IPS DF 19.7 (cell line): Measurements from ENCODE around the gene NRXN3.

Source experiments
- DNase-seq: peaks from one replicate; pipeline ENCODE4 v3.0.0-alpha.2; 2013; ENCODE audit warnings: low read depth, low spot score

Gene NRXN3

DNA sequence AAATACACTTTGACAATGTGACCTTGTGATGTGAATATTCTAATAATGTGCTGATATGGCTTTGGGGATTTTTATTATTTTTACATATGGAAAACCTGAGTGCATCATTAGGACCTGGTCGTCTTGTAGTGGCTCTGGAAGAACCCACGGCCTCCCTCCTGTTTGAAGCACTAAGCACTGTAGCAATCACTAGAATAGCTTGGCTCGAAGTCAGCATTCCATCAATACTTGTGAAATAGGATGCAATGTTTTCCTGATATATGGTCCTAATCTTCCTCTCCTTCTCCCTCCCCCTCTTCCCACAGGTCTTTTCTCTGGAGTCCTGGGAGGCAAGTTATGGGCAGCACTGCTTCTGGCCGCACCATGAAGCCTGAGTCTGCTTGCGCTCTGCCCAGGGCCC is 71.9 kb downstream of the NRXN3 start:
- no peak for DNase-seq

DNA sequence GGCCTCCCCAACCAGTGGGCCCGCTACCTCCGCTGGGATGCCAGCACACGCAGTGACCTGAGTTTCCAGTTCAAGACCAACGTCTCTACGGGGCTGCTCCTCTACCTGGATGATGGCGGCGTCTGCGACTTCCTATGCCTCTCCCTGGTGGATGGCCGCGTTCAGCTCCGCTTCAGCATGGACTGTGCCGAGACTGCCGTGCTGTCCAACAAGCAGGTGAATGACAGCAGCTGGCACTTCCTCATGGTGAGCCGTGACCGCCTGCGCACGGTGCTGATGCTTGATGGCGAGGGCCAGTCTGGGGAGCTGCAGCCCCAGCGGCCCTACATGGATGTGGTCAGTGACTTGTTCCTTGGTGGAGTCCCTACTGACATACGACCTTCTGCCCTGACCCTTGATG is 73.0 kb downstream of the NRXN3 start:
- no peak for DNase-seq

GRCh38 chr14:78245238-78245637 is 75.1 kb downstream of the NRXN3 start:
- no peak for DNase-seq

- DNase-seq = no peak
Observed at GRCh38 chr14:78248501-78249090, 78.4 kb downstream of the NRXN3 start.

DNA sequence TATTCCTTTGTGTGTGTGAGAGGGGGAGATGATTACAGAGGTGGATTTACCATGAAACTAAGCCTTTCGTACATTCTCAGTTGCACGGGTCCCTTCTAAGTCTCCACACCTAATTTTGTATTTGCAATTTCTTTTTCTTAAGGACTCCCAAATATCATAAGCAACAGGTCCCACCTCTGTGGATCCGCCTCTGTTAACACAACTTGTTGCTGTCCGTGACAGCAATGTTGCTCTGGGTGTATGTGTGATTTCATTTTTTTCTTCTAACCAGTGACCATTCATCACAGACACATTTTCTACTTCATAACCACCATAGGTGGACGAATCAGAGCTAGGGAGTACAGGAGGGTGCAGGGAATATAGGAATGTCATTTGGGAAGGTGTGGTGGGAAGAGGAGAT is 81.1 kb downstream of the NRXN3 start:
- DNase-seq = no peak

GRCh38 chr14:78253986-78254385 is 83.8 kb downstream of the NRXN3 start:
- DNase-seq = no peak

DNA sequence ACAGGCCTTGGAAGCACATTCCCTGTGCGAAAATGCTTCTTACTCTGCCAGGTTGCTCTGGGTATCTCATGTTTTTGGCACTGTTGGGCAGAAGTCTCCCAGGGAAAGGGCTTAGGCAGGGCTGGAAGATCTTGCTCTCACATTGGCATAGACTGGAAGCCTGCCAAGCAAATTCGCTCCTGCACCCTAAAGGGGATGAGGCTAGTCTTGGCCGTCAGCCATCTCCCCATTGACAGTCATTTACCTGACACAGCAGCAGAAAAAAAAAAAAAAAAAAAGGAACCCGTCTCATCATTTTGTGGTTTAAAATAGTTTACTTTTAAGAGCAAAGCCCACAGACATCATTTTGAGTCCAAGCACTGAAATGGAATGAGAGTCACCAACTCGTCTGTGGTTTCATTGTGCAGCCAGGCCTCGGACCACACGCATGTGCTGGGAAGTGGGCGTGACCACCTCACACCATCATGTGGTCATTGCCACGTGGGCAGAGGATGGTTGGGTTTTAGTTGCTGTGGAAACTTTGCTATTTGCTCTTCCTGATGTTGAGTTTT is 84.8 kb downstream of the NRXN3 start:
- no peak for DNase-seq

DNA sequence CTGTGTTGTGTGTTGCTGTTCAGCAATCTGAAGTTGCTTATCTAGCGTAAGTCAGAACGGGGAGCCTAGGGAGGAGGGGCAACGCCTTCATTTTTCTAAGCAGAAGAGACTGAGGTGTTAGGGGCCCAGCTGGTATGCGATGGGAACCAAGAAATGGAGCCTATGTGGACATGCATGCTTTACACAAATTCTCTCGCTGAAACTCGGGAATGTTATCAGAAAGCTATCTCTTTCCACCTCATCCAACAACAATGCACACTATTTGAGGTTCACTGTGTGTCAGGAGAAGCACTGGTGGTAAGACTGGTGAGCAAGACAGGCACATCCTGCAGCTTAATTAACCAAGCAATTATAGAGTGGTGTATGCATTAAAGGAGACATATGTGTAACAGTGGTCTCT is 89.7 kb downstream of the NRXN3 start:
- DNase-seq = no peak

- no peak for DNase-seq
Observed at GRCh38 chr14:78278464-78279250, 108.5 kb downstream of the NRXN3 start.

DNA sequence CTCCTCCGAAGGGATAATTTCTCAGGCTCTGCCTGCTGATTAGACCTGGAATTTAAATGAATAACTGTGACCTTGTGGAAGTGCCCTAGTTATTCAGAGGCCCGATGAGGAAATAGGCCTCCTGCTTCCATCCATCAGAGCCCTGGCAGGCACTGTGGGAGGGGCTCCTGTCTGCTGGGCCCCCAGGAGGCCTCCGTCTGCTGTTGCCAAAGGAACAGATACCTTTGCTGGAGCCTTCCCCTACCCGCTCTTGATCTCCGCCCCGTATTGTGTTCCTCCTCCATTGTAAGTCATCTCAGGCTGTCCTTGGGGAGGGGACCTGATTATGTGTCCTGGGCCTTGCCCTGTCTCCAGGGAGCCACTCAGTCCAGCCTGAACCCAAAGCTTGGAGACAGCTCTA is 112.3 kb downstream of the NRXN3 start:
- no peak for DNase-seq

DNA sequence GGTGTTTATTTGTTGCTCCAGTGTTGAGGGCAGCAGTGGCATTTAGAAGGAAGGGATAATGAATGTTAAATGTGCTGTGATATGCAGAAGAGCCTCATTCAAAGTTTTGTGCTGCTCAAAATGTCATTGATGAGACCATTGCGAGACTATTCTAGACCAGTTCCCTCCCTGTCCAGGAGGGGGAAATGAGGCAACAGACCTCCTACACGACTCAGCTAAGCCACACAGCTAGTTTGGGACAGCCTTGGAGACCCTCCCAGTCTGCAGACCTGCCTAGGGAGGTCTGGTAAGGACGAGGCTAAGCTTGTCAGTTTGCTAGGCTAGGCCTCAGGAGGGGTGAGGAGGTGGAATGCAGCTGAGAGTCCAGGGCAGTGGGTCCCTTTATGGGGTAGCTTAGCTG is 116.0 kb downstream of the NRXN3 start:
- DNase-seq = no peak

DNA sequence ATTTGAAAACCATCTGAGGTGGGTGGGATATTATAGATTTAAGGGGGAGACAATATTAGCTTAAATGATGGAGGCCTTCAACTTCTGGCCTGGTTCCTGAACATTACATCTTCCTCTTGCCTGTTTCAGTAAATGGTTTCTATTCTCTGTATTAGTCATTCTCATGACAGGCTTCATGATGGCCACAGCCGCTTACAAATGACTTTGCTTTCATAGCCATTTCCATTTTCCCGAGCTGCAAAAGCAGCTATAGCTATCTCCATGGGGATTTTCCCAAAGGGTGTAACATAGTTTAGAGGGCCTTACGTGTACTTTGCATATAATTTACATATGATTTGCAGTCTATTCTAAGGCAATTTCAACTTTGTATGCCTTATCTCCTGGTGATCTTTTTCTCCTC is 121.8 kb downstream of the NRXN3 start:
- no peak for DNase-seq

DNA sequence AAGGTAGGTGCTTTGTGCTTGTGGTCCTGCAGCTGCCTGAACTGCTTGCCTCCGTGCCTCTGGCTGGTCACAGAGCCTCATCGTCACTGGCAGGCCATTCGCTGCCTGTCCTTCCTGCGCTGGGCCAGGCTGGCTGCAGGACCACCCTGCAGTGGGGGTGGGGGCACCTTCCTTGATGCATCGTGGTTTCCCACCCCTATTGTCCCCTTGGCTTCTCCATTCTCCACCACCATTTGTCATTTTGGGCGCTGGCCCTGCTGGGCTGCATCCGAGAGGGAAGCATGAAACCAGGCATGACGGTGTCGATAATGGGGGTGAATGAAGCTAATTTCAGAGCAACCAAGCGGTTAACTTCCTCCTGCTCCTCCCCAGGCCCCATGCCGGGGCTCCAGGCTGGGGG is 127.7 kb downstream of the NRXN3 start:
- no peak for DNase-seq

- DNase-seq = no peak
Observed at GRCh38 chr14:78298298-78298697, 128.1 kb downstream of the NRXN3 start.

DNA sequence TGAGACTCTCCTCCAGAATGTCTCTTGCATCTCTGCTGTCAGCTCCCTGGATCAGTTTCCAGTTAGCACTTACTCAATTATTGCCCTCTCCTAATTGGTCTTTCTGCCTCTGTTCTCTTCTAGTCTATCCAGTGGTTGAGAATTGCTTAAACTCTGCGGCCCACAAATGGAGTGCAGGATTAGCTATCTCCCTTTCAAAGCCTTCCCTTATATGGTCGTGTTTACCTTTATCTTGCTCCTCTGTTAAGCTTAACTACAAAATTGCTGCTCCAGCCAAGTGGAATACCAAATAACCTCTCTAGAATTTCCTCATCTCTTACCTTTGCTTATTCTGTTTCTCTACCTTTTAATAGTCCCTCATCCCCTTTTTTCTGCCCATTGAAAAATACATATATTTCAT is 132.7 kb downstream of the NRXN3 start:
- no peak for DNase-seq

- no peak for DNase-seq
Observed at GRCh38 chr14:78307671-78308070, 137.5 kb downstream of the NRXN3 start.

- DNase-seq = no peak
Observed at GRCh38 chr14:78308079-78308478, 137.9 kb downstream of the NRXN3 start.

GRCh38 chr14:78310272-78310671 is 140.1 kb downstream of the NRXN3 start:
- DNase-seq = no peak

GRCh38 chr14:78313499-78313898 is 143.3 kb downstream of the NRXN3 start:
- DNase-seq = no peak

DNA sequence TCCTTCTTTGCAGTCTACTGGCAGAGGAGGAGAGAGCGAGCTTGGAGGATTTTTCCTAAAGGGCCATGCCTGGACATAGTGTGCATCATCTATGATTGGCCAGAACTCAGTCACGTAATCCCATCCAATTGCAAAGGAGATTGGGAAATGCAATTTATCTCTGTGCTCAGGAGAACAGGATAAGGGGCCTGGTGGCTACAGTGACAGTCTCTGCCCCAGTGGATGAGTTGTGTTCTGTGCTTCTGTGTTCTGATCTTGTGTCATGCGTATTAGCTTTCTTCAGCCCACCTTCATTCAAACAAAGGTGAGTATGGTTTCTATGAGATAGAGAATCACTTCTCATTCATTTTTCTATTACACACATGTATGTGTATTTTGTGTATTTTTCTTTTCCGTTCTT is 144.3 kb downstream of the NRXN3 start:
- no peak for DNase-seq

DNA sequence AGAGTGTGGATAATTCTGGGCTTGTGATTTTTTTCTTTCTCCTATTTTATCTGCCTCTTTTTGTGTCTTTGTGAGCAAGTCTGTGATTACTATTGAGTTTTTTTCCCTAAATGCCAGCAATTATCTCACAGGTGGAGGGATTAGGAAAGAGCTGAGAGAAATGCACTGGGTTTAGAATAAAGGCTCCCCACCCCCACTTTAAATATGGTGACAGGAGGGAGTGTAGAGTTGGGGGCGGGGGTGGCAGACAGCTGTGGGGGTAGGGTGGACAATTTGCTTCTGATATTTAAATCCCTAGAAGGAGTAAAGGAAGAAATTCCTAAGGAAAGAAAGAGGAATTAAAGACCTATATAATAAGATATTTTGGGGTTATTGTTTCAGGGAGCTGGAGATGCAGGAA is 145.9 kb downstream of the NRXN3 start:
- no peak for DNase-seq

GRCh38 chr14:78316786-78317185 is 146.6 kb downstream of the NRXN3 start:
- DNase-seq = no peak

- DNase-seq = no peak
Observed at GRCh38 chr14:78319406-78319805, 149.2 kb downstream of the NRXN3 start.
